NK-92 (cell line): ENCODE data around the gene CDH23.

Experiments
- DNase-seq: peaks from one replicate; lab custom pipeline; 2025; ENCODE audit not compliant: unreplicated experiment; lab: John Stamatoyannopoulos, UW

The CDH23 gene

DNA sequence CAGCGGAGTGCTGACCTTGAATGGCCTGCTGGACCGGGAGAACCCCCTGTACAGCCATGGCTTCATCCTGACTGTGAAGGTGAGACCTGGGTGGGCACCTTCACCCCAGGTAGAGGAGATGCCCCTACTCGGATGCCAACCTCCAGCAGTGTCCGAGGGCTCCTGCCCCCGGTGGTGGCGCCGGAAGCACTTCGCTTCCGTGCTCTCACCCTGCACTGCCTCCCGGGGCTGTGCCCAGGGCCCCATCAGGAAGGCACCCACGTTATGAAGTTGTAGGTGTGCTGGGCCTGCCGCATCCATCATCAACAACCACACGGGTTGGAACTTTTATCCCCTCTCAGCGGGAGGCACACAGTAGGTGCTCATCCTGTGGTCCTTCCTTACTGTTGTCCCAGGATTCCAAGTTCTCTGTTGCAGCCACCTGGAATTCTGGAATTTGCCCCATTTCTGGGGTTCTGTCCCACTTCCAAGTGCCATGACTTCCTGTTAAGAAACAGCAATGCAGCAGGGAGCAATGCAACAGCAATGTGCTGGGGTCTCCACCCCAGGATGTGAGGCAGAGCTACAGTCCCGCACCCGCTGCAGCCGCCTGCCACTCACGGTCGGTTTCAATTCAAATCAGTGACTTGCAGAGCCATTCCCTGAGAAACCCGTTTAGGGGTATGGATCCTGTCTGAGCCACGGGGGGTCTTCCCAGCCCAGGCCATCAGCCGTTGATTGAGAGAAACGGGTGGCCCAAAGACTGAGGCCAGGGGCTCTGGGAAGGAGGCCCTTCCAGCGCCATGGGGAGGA lies 219.0 kb downstream of the CDH23 start:
- DNase-seq = no peak

DNA sequence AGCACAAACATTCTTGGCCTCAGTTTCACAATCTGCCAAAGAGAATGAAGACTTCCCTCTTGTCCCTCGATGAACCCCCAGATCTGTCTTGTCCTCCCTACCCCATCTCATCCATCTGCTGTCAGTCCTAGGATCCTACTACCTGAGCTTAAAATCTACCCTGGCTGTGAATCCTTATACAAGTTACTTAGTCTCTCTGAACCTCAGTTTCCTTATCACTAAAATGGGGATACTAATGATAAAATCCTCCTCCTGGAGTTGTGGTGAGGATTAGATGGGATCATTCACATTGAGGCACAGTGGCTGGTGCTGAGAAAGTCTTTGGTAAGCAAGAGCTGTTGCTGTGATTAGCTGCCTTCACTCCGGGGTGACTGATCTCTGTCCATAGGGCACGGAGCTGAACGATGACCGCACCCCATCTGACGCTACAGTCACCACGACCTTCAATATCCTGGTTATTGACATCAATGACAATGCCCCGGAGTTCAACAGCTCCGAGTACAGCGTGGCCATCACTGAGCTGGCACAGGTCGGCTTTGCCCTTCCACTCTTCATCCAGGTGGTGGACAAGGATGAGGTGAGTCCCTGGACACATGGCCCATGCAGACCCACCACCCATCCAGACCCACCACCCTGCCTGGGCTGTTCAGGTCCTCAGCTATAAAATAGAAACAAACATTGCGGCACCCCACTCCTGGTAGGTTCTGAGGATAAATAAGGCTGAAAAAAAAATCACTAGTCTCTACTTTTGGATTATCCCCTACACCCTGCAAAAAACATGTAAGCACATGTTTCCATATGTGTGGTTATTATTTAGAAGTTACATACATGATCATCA lies 220.3 kb downstream of the CDH23 start:
- DNase-seq = no peak

DNA sequence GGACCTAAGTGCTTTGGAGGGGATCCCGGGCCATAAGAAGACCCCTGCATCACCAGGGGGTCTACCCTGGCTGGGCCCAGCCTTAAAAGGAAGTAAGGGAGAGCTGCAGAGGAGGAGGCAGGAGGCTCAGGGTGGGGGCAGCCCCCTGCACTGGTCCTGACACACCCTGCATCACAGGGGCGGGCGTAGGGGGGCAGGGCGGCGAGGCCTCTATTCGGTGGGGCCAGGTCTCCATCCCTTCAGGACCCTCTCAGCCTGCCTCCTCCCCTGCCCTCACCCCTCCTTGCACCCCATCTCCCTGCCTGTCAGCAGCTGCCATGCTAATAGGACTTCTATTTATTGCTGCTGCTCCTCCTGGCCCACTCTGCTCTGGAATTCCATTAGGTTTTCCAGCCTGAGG lies 221.5 kb downstream of the CDH23 start:
- DNase-seq = no peak

DNA sequence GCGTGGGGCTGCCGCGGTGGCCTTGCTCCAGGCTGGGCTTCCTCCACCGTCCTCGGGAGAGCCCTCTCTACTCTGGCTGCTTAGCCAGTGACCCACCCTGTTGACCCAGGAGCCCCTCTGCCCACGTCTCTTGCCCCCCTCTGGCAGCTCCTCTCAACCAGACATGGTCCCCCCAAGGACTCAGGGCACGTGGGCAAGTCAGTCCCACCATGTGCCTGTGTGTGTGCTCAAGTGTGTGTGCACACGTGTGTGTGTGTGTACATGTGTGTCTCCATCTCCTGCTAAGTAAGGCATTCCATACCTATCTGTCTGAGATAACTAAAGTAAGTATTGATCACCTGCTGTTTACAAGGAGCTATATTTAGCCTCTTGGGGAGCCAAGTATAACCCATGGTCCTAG lies 221.9 kb downstream of the CDH23 start:
- no peak for DNase-seq

DNA sequence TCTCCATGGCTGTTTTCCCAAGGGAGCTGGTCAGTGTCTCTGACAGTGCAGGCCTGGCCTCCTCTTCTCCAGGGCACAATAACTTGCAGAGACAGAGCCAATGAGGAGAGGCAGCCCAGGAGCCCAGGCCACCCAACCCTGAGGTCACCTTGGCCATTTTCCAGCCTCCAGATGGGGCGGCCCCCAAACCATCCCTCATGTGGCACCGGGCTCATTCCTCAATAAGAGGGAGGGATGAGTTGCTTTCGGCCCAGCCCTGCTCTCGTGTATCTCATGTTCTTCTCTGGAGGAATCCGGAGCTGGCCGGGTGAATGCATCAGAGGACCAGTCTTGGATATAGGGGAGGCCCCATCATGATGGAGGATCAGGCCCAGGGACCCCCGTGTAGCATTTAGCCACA lies 223.9 kb downstream of the CDH23 start:
- no peak for DNase-seq

DNA sequence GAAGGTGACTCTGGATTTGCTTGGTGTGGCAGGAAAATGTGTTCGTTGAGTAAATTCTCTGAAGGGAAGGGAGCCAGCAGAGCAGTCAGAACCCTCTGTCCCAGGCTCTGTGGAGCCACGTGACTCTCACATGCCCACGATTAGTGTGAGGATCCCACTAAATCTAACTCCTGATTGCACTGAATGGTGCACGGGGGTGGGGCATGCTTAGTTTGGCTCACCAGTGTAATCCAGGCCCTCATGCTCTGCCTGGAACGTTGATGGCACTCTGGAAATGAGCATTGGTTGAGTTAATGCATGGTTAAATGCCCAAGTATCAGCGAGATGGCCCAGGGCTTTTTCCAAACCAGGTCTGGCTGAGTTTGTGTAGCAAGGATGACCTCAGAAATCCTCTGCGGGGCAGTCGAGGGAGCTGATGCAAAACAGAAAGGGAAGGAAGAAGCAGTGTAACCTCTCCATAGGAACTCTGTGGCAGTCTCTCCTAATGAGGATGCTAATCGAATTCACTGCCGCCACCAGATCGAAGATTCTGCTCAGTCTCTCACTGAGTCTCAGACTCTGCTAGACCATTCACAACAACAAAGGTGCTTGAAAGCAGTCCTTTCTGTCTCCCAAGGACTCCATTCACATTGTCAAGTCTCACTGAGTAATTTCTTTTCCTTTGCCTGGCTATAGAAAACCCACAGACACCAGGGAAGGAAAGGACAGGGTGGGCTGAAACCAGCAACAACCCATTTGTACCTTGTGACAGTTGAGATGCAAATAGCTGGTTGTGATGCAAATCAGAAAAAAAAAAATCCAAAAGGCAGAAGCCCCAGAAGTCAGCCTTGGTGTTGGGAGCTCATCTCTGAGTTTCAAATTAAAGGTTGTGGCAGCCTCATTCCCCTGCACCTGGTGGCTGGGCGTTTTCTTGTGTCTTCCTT lies 224.8 kb downstream of the CDH23 start:
- no peak for DNase-seq

DNA sequence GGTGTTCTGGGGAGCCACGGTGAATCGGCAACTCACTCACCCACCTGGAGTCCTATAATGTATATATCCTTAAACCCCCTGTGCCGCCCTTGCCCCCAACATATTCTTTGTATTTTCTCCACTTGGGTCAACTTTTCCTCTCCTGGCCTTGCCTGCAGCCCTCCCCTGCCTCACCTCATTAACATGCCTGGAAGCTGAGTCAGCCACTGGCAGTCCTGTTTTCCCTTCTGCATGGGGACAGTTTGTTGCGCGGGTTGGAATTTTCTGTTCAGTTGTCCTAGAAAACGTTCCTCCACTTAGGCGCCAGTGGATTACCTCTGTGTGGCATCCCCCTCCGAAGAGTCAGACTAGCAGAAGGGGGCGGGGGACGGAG lies 225.4 kb downstream of the CDH23 start:
- DNase-seq = no peak

DNA sequence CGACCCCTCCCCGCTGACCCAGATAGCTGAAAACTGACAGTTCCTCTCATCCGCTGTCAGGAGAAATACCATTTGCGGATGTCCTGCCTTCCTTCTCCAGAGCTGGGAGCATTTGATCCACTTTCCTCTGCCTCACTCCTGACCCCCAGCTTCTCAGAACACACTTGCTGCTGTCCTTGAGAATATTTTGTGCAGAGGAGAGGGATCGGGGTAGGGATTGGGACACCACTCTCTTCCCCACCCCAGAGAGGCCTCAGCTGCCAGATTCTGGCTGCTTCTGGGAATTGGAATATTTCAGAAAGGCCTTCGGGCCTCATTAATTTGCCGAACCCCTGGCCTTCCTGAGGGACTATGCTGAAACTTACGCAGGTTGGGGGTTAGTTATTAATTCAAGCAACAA lies 225.9 kb downstream of the CDH23 start:
- no peak for DNase-seq

DNA sequence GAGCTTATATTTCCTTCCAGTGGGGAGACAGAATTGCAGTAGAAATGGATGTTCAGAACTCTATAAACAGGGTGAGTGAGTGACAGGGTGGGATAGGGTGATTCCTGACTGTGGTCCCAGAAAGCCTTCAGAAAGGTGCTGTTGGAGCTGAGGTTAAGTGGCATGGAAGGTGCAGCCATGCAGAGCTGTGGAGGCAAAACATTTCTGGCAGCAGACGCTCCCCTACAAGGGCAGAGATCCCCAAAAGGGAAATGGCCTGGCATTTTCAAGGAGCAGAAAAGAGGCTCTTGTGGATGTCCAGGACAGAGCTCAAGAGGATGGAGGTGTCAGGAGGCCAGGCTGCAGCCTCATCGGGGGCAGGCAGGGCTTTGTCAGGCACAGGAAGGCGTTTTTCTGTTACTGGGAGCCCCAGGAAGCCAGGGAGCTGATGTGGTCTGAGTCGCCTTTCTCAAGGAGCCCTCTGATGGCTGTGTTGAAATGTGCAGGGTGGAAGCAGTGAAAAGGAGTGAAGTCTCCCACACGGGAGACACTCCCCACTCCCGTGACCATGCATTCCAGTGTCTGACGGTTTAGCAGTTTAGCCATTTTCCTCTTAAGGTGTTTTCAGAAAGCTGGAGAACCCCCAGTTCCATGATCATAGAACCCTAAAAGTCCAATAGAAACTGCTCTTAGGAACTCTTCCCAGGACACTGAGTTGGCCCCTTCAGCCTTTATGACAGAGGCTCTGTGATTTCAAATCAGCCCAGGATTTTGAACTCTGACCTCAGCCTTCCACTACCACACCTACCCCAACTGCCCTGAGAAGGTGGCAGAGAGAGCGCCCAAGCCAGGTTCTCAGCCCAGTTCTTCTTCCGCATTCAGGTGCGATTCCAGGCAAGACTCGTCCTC lies 226.6 kb downstream of the CDH23 start:
- no peak for DNase-seq

DNA sequence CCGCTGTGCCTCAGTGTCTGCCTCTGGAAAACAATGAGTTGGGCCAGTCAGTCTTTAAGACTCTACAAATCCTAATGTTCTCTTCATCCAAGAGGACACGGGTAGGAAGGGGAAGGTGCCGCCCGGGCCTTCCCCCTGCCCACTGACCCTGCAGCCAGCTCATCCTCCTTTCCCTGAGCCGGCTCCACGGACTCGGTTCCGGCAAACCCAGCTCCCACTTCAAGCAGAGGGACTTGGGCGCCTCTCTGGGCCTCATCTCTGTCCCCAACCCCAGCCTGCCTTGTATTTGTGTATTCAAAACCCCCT lies 227.2 kb downstream of the CDH23 start:
- DNase-seq = no peak

DNA sequence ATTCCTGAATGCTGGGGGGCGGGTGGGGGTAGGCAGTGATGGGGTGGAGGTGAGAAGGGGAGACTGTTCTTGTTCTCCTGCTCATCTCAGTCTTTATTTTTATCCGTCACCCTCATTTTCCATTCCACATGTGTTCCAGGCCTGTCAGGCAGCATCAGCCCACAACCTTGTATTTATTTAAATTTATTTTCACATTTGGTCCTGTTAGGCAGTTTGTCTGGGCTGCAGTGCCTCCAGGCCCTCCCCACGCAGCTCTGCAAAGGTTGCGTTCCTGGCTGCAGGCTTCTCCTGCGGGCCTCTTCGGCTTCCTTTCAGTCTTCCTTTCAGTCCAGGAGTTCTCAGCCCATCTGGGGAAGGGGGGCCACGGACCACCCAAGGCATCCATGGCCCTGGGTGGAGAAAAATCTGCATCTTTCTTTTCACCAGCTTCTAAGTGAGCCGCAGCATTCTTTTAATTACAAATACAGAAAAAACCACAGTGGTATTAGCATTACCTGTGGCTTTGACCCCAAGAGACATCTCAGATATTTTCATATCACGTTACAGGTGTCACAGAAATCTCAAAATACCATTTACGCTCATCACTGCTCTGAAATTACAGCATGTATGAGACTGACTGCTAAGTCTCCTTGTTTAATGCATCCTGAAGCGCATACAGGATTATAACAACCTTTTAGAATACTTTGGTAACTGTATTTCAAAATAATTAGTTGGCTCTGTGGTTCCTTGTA lies 228.9 kb downstream of the CDH23 start:
- DNase-seq = no peak

DNA sequence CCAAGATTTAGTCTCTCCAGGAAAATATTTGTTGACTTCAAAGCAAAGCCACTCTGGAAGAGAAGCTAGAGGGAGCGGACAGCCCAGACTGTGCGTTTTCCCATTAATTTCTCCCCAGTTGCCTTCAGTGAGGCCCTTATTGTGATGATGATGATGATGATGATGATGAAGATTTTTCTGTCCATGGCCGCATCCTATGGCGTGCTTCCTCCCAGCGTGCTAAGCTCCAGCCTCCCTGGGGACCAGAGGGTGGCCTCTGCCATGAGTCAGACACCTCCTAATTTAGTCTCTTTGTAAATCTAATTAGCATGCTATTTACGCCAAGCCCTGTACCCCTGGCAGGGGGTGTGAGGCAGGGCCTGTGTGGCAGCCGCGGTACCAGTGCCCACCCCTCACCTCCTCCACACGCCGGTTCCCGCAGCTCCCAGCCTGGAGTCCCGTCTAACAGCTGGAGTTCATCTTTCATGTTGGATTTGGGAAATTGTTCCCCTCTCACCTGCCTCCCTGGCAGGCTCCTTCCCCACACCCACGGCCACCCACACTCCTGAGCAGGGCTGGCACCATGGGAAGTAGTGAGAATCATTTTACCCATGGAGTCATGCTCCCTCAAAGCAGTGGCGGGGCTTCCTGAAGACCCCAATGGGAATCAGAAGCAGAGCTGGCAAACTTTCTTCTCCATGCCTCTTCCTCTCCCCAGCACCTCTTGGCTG lies 230.7 kb downstream of the CDH23 start:
- no peak for DNase-seq

DNA sequence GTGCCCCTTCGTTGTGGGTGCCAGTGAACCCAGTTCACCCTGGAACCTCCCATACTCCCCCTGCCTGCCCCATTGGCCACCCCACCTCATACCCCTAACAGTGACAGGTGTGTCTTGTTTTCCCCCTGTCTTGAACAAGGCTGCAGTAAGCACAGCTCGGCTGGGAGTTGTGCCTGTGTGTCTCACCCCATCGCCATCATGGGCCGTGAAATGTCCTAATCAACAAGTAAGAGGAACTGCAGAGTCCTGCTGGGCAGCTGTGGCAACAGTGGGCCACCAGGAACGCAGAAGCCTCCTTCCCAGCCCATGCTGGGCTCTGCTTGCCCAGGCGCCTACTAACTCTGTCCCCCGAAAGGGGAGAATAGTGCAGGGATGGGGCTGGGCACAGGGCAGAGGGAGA lies 231.2 kb downstream of the CDH23 start:
- DNase-seq = no peak

DNA sequence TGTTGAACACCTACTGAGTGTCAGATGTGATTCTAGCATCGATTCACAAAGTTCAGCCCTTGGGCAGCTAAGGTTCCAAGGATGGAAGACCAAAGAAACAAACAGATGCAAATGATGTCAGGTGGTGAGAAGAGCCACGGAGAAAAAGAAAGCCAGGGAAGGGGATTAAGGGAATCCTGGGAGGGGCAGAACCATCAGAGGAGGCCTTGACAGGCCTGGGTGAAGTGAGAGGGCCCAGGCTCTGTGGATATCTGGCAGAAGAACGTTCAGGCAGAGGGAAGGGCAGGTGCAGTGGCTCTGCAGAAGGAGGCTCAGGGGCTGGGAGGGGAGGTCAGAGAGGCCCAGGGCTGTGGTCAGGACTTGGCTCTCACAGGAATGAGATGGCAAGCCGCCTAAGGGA lies 232.4 kb downstream of the CDH23 start:
- DNase-seq = no peak

DNA sequence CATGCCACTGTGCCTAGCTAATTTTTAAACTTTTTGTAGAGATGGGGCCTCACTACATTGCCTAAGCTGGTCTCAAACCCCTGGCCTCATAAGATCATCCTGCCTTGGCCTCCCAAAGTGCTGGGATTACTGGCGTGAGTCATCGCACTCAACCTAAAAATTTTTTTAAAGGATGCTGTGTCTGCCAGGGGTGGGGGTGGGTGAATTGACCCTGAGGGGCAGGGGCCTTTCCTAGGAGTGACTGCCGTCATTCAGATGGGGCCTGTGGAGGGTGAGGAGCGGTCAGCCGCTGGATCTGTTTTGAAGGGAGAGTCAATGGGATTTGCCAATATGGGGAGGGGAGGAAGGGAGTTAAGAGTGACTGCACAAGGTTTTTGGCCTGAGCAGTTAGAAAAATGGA lies 233.4 kb downstream of the CDH23 start:
- no peak for DNase-seq

DNA sequence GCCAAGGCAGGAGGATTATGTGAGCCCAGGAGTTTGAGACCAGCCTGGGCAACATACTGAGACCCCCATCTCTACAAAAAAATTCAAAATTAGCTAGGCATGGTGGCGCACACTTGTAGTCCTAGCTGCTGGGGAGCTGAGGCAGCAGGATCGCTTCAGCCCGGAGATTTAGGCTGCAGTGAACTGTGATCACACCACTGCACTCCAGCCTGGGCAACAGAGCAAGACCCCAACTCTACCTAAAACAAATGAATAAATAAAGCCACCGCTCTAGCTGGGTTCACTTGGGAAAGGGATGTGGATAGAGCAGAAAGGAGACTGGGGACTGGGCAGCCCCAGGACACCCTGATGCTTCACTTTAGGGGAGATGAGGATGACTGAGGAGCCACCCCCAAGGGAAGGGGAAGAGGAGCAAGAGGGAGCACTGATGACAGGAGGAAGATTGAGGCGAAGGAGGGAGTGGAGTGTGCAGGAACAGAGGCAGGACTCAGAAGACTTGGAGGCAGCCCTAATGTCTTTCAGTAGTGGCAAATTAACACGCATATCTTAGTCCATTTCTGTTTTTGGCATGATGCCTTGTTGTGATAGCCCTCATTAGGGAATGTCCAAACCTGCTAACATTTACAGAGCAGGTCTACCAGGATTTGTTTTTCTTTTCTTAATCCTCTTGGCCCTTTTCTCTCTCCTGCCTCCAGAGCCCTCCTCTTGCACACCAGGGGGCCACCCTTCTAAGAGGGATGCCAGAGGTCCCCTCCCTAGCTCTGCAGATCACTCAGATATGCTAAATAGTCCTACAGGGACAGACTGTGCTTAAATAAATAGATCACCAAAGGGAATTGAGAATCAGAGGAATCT lies 234.5 kb downstream of the CDH23 start:
- DNase-seq = no peak

DNA sequence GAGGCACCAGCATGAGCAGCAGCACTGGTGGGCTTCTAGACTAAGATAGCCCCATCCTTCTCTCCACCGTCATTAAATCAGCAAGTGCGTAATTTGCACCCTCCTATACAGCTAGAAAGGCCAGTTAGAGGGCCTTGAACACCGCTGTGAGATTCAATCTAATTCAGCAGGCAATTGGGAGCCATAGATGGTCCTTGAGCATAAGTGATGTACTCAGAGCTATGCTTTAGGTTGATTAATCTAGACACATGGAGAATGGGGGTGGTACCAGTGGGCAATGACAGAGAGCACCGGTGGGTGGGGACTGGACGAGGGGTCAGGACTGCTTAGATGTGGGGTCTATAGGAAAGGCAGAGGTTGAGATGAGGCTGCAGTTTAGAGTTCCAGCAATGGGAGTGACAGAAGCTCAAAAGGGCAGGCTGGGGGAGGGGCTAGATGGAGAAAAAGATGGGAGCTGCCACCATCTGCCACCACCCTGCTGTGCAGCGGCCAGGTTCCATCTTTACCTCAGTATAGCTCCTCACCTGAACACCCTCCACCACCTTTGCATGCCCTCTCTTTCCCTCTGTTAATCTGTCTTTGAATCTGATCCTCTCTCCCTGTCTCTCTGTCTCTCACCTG lies 235.6 kb downstream of the CDH23 start:
- no peak for DNase-seq
